HG03469 (cell line): ENCODE data around the gene CARD9.

Experiments
- ATAC-seq: cut with Tn5 transposase; IDR thresholded peaks from one replicate; pipeline ENCODE4 v1.9.1; 2021; ENCODE audit warnings: mild to moderate bottlenecking, moderate library complexity, moderate number of reproducible peaks; ENCODE audit not compliant: unreplicated experiment

Gene CARD9

GRCh38 chr9:136351252-136351800 is 22.1 kb downstream of the CARD9 start:
- no peak for ATAC-seq

GRCh38 chr9:136349546-136349945 is 23.9 kb downstream of the CARD9 start:
- ATAC-seq = no peak

GRCh38 chr9:136348691-136349090 is 24.8 kb downstream of the CARD9 start:
- ATAC-seq = no peak

- ATAC-seq = no peak
These were observed 25.8 kb downstream of the CARD9 start for GRCh38 chr9:136347472-136348256.

GRCh38 chr9:136346927-136347465 is 26.5 kb downstream of the CARD9 start:
- no peak for ATAC-seq

GRCh38 chr9:136346157-136346481 is 27.4 kb downstream of the CARD9 start:
- no peak for ATAC-seq

GRCh38 chr9:136345281-136346156 is 27.9 kb downstream of the CARD9 start:
- no peak for ATAC-seq

- no peak for ATAC-seq
These were observed 28.8 kb downstream of the CARD9 start for GRCh38 chr9:136344544-136345280.

- no peak for ATAC-seq
These were observed 29.6 kb downstream of the CARD9 start for GRCh38 chr9:136343884-136344269.

GRCh38 chr9:136343121-136343883 is 30.2 kb downstream of the CARD9 start:
- no peak for ATAC-seq

GRCh38 chr9:136342181-136343120 is 31.0 kb downstream of the CARD9 start:
- no peak for ATAC-seq

GRCh38 chr9:136341769-136342168 is 31.7 kb downstream of the CARD9 start:
- no peak for ATAC-seq

GRCh38 chr9:136341042-136341655 is 32.3 kb downstream of the CARD9 start:
- ATAC-seq = no peak

- no peak for ATAC-seq
These were observed 33.0 kb downstream of the CARD9 start for GRCh38 chr9:136340356-136341041.

GRCh38 chr9:136339958-136340310 is 33.5 kb downstream of the CARD9 start:
- no peak for ATAC-seq

GRCh38 chr9:136339173-136339957 is 34.1 kb downstream of the CARD9 start:
- ATAC-seq = no peak

- ATAC-seq = no peak
These were observed 35.0 kb downstream of the CARD9 start for GRCh38 chr9:136338511-136338910.
